ENCODE data around the gene P4HA3.
"Not testable (repeated sequence)": the region's sequence is repeated elsewhere in the genome, so short reads cannot be mapped to it uniquely, and the experiment has no call there.

Gene P4HA3

GRCh38 chr11:74311352-74311926 lies at the start of gene P4HA3:
TSS of gene P4HA3 (minus strand) at chr11:74311640. CDS start at chr11:74311611, 29 bp downstream.
- peak within 1 kb of the TSS; percentile 67 for H3K4me3 ChIP-seq (ENCODE audit: low read depth, low read length)
- no peak for DNase-seq (ENCODE audit: low read depth)

GRCh38 chr11:74357449-74357848 lies 46.0 kb upstream of the P4HA3 start:
- H3K4me3 ChIP-seq (ENCODE audit: low read depth, low read length): no peak overlapping the region
- no peak for DNase-seq (ENCODE audit: low read depth)

GRCh38 chr11:74355626-74356025 lies 44.2 kb upstream of the P4HA3 start:
- DNase-seq (ENCODE audit: low read depth): no peak
- H3K4me3 ChIP-seq (ENCODE audit: low read depth, low read length): no peak overlapping the region

GRCh38 chr11:74354036-74354435 lies 42.6 kb upstream of the P4HA3 start:
- no peak for DNase-seq (ENCODE audit: low read depth)
- H3K4me3 ChIP-seq (ENCODE audit: low read depth, low read length): no peak overlapping the region

GRCh38 chr11:74347381-74347780 lies 35.9 kb upstream of the P4HA3 start:
- H3K4me3 ChIP-seq (ENCODE audit: low read depth, low read length): no peak overlapping the region
- peak; percentile 25 for DNase-seq (ENCODE audit: low read depth)

GRCh38 chr11:74345420-74345819 lies 34.0 kb upstream of the P4HA3 start:
- no peak overlapping the region for H3K4me3 ChIP-seq (ENCODE audit: low read depth, low read length)
- no peak for DNase-seq (ENCODE audit: low read depth)

- H3K4me3 ChIP-seq (ENCODE audit: low read depth, low read length): no peak overlapping the region
- no peak for DNase-seq (ENCODE audit: low read depth)
These were observed 30.5 kb upstream of the P4HA3 start for GRCh38 chr11:74341921-74342320.

GRCh38 chr11:74339619-74340018 lies 28.2 kb upstream of the P4HA3 start:
- H3K4me3 ChIP-seq (ENCODE audit: low read depth, low read length): no peak overlapping the region
- DNase-seq (ENCODE audit: low read depth): no peak

- no peak for DNase-seq (ENCODE audit: low read depth)
- no peak overlapping the region for H3K4me3 ChIP-seq (ENCODE audit: low read depth, low read length)
These were observed 27.5 kb upstream of the P4HA3 start for GRCh38 chr11:74338963-74339362.

GRCh38 chr11:74333193-74333592 lies 21.8 kb upstream of the P4HA3 start:
- DNase-seq (ENCODE audit: low read depth): no peak
- H3K4me3 ChIP-seq (ENCODE audit: low read depth, low read length): no peak overlapping the region

- DNase-seq (ENCODE audit: low read depth): no peak
- no peak overlapping the region for H3K4me3 ChIP-seq (ENCODE audit: low read depth, low read length)
These were observed 20.9 kb upstream of the P4HA3 start for GRCh38 chr11:74332291-74332690.

GRCh38 chr11:74331000-74331399 lies 19.6 kb upstream of the P4HA3 start:
- not testable (repeated sequence) for DNase-seq (ENCODE audit: low read depth); H3K4me3 ChIP-seq (ENCODE audit: low read depth, low read length)

- no peak overlapping the region for H3K4me3 ChIP-seq (ENCODE audit: low read depth, low read length)
- no peak for DNase-seq (ENCODE audit: low read depth)
These were observed 18.8 kb upstream of the P4HA3 start for GRCh38 chr11:74330075-74330858.

GRCh38 chr11:74327076-74327475 lies 15.6 kb upstream of the P4HA3 start:
- no peak for DNase-seq (ENCODE audit: low read depth)
- H3K4me3 ChIP-seq (ENCODE audit: low read depth, low read length): no peak overlapping the region

- H3K4me3 ChIP-seq (ENCODE audit: low read depth, low read length): no peak overlapping the region
- DNase-seq (ENCODE audit: low read depth): no peak
These were observed 15.2 kb upstream of the P4HA3 start for GRCh38 chr11:74326665-74327064.

GRCh38 chr11:74325649-74326645 lies 14.5 kb upstream of the P4HA3 start:
- DNase-seq (ENCODE audit: low read depth): peak; percentile 86
- H3K4me3 ChIP-seq (ENCODE audit: low read depth, low read length): no peak overlapping the region

GRCh38 chr11:74322667-74323066 lies 11.2 kb upstream of the P4HA3 start:
- DNase-seq (ENCODE audit: low read depth): no peak
- no peak overlapping the region for H3K4me3 ChIP-seq (ENCODE audit: low read depth, low read length)

GRCh38 chr11:74321487-74322188 lies 10.2 kb upstream of the P4HA3 start:
- DNase-seq (ENCODE audit: low read depth): no peak
- no peak overlapping the region for H3K4me3 ChIP-seq (ENCODE audit: low read depth, low read length)

GRCh38 chr11:74320538-74320937 lies 9.1 kb upstream of the P4HA3 start:
- H3K4me3 ChIP-seq (ENCODE audit: low read depth, low read length): no peak overlapping the region

More at GRCh38 chr11:74320538-74320937, 9.1 kb upstream of the P4HA3 start:
- no peak for DNase-seq (ENCODE audit: low read depth)
